ENCODE results near the gene SH3PXD2A. TPM values are rescaled to one million over a fixed set of nuclear protein-coding genes. Genes with fewer than 3 reads are reported as not detected.
A peak's percentile ranks its signal among the peaks of the same experiment; 100 is the strongest.

SH3PXD2A gene
- total and polyA plus RNA-seq, 2 experiments from 2014 or later = 1.8 to 5.0 TPM

GRCh38 chr10:103854265-103854685 lies 1.1 kb downstream of the SH3PXD2A start:
- H2AFZ ChIP-seq = peak overlapping the region; percentile 98
- TF ChIP-seq ZNF114 (CRISPR knock-in tag; IDR thresholded peaks at IDR 0.05) (no peak), CTCF (conservative IDR thresholded peaks at IDR 0.05; ENCODE audit: low read depth in 2 of 2) (peak in 1 of 2 experiments; percentile 28; a peak in 1 of 4 replicates), POLR2AphosphoS5 (IDR thresholded peaks at IDR 0.05; ENCODE audit: low read depth) (no peak)
- H3K27ac Mint-ChIP-seq = no peak overlapping the region

GRCh38 chr10:103853428-103854264 lies 1.7 kb downstream of the SH3PXD2A start:
- Mint-ChIP-seq H3K9me3 (no peaks in the 10 kb centered on the region), H3K27ac (no peak overlapping the region), H3K36me3 (ENCODE audit: low read depth) (no peaks in the 10 kb centered on the region; the same call in 2 of the 3 replicates), H3K4me3 (peak overlapping the region; percentile 81), H3K4me1 (peaks cover 30% of the 10 kb centered on the region), H3K27me3 (ENCODE audit: insufficient read depth, low read depth, poor library complexity) (peaks cover 38% of the 10 kb centered on the region)
- DNase-seq (ENCODE audit: low spot score) (no peak), ATAC-seq (no peak)
- peak overlapping the region; percentile 92 for H3K4me3 ChIP-seq
- H3K27me3 ChIP-seq (ENCODE audit: insufficient read depth) = peaks cover 47% of the 10 kb centered on the region
- H2AFZ ChIP-seq = no peak overlapping the region
- H3K4me1 ChIP-seq (ENCODE audit: insufficient read depth) = peaks cover 10% of the 10 kb centered on the region
- H3K79me2 ChIP-seq (replicated peaks; ENCODE audit: insufficient read depth) = no peaks in the 10 kb centered on the region
- H4K20me1 ChIP-seq (replicated peaks; ENCODE audit: insufficient read depth) = peaks cover 9% of the 10 kb centered on the region; the same call in 1 of the 2 replicates
- no peaks in the 10 kb centered on the region for H3K9me2 ChIP-seq (ENCODE audit: insufficient read depth)
- H3F3A ChIP-seq (replicated peaks; ENCODE audit: low read depth) = no peaks in the 10 kb centered on the region; the same call in 1 of the 2 replicates
- TF ChIP-seq CTCF (conservative IDR thresholded peaks at IDR 0.05; ENCODE audit: low read depth in 2 of 2) = no peak
- no peak for TF ChIP-seq ZNF331 (CRISPR knock-in tag; IDR thresholded peaks at IDR 0.05; ENCODE audit: low read depth)
- no peak for TF ChIP-seq ZNF462 (CRISPR knock-in tag; IDR thresholded peaks at IDR 0.05)
- no peak for TF ChIP-seq ZNF114 (CRISPR knock-in tag; IDR thresholded peaks at IDR 0.05)
- no peak for TF ChIP-seq ETS1 (IDR thresholded peaks at IDR 0.05)
- TF ChIP-seq NANOG (IDR thresholded peaks at IDR 0.05; ENCODE audit: borderline replicate concordance) = no peak
- H3K27ac ChIP-seq (ENCODE audit: low read depth) = no peak overlapping the region
- no peaks in the 10 kb centered on the region for H3K36me3 ChIP-seq (ENCODE audit: insufficient read depth)
- H3K4me2 ChIP-seq = peak overlapping the region; percentile 98

More at GRCh38 chr10:103854265-103854685, 1.1 kb downstream of the SH3PXD2A start:
- Mint-ChIP-seq H3K4me3 (peak overlapping the region; percentile 81), H3K27me3 (ENCODE audit: insufficient read depth, low read depth, poor library complexity) (peaks cover 38% of the 10 kb centered on the region), H3K4me1 (peaks cover 29% of the 10 kb centered on the region), H3K9me3 (no peaks in the 10 kb centered on the region), H3K36me3 (ENCODE audit: low read depth) (no peaks in the 10 kb centered on the region; the same call in 2 of the 3 replicates)
- peak; percentile 18 for ATAC-seq
- peak; percentile 69 for DNase-seq (ENCODE audit: low spot score)
- no peak overlapping the region for H3K27ac ChIP-seq (ENCODE audit: low read depth)
- H3K79me2 ChIP-seq (replicated peaks; ENCODE audit: insufficient read depth) = no peaks in the 10 kb centered on the region
- H4K20me1 ChIP-seq (replicated peaks; ENCODE audit: insufficient read depth) = peaks cover 9% of the 10 kb centered on the region; the same call in 1 of the 2 replicates
- peaks cover 47% of the 10 kb centered on the region for H3K27me3 ChIP-seq (ENCODE audit: insufficient read depth)
- peak overlapping the region; percentile 98 for H3K4me2 ChIP-seq
- H3K36me3 ChIP-seq (ENCODE audit: insufficient read depth) = no peaks in the 10 kb centered on the region
- no peaks in the 10 kb centered on the region for H3K9me2 ChIP-seq (ENCODE audit: insufficient read depth)
- no peaks in the 10 kb centered on the region; the same call in 1 of the 2 replicates for H3F3A ChIP-seq (replicated peaks; ENCODE audit: low read depth)
- H3K4me1 ChIP-seq (ENCODE audit: insufficient read depth) = peaks cover 10% of the 10 kb centered on the region
- peak overlapping the region; percentile 92 for H3K4me3 ChIP-seq
